ENCODE results near the gene KCTD20.
"Not testable (repeated sequence)": the region's sequence is repeated elsewhere in the genome, so short reads cannot be mapped to it uniquely, and the experiment has no call there.

Gene KCTD20

GRCh38 chr6:36442671-36443470 is at the start of gene KCTD20, which contains the start of gene PXT1:
KCTD20 (plus strand) TSS chr6:36443000; CDS start chr6:36470098, 27,098 bp downstream.
PXT1 (minus strand) TSS chr6:36442854; CDS start chr6:36426082, 16,772 bp downstream.
- peak; percentile 85 for DNase-seq

GRCh38 chr6:36399970-36400369 is 42.8 kb upstream of the KCTD20 start:
- DNase-seq, result no peak

DNA sequence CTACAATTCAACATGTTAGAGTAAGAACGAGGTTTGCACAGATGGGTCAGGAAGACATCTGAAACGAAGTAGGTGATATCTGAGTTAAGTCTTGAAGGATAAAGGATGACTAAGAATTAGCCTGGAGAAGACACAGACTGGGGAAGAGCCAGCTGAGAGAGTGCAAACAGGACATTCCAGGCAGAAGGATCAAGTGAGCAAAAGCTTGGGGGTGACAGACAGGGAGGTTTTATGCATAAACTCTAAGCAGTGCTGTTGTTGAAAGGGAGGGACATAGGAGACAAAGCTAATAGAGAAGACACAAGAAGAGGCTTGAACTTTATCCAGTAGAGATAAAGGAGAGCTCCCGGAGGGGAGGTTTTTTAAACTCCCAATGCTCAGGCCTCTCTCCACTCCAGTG is 40.3 kb upstream of the KCTD20 start:
- DNase-seq, result no peak

DNA sequence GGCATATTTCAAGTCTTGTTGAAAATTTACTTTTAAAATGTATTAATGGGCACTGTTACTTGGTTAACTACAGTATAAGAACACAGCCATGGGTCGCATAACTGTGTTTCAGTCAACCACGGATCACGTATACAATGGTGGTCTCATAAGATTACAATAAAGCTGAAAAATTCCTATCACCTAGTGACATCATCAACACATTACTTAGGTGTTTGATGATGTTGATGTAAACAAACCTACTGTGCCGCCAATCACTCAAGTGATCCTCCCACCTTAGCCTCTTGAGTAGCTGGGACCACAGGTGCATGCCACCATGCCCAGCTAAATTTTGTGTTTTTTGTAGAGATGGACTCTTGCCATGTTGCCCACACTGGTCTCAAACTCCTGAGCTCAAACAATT is 38.6 kb upstream of the KCTD20 start:
- no peak for DNase-seq

DNA sequence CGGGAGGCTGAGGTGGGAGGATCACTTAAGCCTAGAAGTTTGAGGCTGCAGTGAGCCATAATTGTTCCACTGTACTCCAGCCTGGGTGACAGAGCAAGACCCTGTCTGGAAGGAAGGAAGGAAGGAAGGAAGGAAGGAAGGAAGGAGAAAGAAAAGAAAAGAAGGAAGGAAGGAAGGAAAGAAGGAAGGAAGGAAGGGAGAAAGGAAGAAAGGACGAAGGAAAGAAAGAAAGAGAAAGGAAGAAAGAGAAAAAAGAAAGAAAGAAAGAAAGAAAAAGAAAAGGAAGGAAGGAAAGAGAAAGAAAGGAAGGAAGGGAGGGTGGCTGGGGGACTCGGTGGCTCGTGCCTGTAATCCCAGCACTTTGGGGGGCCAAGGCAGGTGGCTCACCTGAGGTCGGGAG is 33.1 kb upstream of the KCTD20 start:
- DNase-seq, result not testable (repeated sequence)

GRCh38 chr6:36413489-36414480 is 29.0 kb upstream of the KCTD20 start:
- no peak for DNase-seq

DNA sequence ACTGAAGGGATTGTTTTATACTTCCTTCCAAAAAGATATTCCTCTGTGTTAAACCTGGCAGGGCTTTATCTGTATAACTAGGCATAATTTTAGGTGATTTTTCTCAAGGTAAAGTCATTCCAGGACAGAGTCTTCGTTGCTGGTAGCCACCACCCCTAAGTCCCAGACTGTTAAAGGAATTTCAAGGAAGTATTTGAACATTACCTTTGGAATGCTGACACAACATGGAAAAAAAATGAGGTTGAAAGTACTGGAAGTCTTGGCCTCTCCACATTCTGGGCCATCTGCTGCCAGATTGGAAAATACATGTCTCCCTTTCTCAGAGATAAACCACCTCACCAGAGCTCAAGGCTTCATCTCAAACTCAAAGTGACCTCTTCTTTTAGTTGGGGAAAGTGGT is 28.3 kb upstream of the KCTD20 start:
- DNase-seq, result no peak

- DNase-seq, result no peak
Observed at GRCh38 chr6:36418558-36418957, 24.2 kb upstream of the KCTD20 start.

GRCh38 chr6:36419310-36419709 is 23.5 kb upstream of the KCTD20 start:
- DNase-seq, result no peak

DNA sequence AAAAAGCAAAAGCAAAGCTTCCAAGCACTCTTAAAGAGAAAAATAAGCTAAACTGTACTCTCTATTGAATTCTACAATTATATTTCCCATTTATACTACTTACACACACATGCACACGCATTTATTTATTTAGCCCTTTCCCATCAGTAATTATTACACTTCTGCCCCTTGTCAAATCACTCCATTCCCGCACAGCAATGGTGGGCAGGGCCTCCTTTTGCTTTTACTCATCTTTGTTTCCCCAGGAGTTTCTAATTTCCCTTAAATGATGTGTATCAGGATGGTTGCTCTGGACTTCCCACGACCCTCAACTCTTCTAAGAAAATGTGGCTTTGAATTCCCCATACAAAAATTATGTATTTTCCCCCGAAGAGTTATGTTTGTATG is 20.1 kb upstream of the KCTD20 start:
- no peak for DNase-seq

DNA sequence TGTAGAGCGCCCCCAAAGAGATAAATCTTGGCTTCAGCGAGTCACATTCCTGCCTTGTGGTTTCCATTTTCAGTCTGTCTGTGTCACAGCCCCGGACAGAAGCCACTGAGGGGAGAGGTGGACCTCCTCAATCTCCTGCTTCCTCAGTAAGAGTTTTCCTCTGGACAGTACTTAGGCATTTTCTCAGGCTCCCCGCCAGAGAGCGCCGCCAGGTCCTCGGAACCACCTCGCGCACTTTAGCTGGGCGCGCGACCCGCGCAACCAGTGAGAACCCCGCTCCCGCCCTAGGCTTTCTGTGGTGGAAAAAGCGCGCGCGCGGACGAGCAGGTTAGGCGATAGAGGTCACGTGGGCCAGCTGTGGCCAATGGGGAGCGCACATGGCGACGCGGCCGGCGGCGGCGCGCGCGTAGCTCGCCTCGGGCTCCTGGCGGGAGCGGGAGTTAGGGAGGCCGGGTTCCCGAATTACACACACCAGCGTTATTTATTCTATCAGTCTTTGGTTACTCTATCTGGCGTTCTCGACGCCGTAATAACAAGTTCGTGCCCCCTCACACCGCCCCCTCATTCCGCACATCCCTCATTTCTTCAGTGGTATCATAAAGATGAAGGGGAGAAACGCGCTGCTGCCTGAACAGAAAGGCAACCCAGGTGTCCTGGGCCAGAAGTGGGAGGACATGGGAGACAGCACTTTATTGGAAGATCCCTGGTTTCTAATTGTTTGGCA is 19.5 kb upstream of the KCTD20 start:
- peak; percentile 98 for DNase-seq

DNA sequence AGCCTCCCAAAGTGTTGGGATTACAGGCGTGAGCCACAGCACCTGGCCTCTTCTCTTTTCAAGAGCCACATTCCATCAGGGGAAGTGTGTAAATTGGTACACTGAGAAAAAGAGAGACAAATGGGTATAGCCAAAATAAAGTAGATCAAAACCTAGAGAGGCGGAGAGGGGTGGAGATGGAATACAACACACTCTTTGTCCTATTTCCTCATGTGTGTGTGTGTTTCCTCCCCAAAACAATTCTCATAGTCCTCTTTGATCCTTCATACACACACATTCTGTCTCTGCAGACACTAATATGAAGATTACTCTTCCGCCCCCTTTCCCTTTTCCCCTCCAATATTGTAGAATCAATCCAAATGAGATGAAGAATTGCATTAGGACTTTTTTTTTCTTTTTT is 16.2 kb upstream of the KCTD20 start:
- no peak for DNase-seq

DNA sequence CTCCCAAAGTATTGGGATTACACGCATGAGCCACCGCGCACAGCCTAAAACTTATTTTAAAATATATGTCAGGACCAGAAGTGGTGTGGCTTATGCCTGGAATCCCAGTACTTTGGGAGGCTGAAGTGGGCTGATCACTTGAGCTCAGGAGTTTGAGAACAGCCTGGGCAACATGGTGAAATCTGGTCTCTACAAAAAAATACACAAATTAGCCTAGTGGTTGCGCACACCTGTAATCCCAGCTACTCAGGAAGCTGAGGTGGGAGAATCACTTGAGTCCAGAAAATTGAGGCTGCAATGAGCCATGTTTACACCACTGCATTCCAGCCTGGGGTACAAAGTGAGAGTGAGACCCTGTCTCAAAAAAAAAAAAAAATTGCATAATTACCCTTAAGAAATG is 13.9 kb upstream of the KCTD20 start:
- DNase-seq, result no peak

- DNase-seq, result no peak
Observed at GRCh38 chr6:36430351-36430750, 12.4 kb upstream of the KCTD20 start.

- no peak for DNase-seq
Observed at GRCh38 chr6:36431197-36431596, 11.6 kb upstream of the KCTD20 start.

DNA sequence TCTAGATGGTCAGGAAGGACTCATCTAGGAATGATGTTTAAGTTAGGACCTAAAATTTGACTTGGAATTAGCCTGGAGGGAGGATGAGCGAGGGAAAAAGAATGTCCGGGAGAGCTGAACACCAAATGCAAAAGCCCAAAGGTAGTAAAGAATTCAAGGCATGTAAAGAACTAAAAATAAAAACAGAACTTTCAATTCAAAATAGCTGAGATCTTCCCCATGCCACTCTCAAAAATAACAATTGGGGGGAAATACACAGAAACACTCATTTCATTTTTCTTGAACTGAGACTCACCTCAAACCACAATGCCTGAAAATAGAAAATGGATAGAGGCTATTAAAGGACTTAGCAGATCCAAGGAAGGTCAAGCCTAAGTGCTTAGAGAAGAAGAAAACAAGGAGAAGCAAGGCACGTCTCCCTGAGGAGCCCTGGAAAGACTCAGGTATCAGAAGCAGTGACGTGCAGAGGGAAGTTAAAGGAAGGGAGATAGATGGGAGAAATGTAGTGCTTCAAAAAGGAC is 10.6 kb upstream of the KCTD20 start:
- no peak for DNase-seq

DNA sequence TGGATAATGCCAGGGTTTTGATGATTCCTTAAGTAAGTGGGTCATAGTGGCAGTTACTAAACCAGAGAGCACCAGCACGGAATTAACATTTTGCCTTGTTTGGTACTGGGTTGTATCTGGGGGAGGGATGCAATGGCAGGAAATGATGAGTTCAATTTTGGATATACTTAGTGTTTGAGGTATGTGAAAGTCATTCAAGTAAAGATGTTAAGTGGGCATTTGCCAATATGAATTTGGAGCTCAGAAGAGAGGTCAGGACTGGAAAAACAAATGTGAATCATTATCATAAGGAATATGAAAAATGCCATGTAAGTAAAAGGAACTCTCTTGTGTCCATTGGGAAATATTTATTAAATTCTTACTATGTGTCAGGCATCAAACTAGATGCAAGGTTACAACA is 6.3 kb upstream of the KCTD20 start:
- no peak for DNase-seq

DNA sequence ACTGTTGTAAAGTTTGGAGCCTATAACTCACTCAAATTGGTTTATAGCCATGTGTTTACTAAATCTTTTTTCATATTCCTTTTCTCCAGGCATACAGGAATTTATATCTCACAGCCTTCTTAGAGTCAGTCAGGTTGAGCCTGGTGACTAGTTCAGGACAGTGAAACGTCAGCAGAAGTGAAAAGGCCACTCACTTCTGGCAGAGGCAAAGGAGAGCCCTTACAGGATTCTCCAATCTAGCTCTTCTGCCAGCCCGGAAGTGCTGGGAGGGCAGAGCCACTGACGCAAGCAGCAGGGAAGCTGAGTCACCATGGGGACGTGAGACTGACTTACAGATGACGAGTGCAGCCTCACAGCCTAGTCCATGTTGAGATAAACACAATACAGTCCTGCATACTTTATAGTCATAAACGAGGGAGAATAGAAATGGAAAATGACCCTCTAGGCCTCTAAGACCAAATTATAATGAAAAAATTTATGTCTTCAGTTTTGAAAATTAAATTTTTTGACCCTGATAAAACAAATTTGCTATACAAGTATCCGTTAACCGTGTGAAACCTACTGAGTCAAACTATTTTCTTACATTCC is 1.4 kb upstream of the KCTD20 start:
- DNase-seq, result peak; percentile 84

DNA sequence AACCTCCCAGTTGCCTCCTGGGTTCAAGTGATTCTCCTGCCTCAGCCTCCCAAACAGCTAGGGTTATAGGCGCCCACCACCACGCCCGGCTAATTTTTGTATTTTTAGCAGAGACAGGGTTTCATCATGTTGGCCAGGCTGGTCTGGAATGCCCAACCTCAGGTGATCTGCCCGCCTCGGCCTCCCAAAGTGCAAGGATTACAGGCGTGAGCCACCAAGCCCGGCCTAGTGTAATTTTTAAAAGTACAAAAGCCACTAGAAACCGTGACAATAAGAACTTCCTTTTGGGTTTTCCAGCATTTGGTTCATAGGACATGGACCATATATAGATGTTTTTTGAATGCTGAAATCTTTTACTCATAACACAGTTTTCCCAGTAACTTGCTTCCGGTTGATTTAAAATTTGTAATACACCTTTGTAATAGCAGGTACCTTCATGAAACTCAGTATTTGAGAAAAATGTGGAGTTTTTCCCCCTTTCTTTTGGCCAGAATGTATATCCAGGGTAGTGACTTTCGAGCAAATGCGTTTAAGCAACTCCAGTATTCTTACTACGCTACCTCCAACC is 613 bp upstream of the KCTD20 start:
- DNase-seq, result no peak

DNA sequence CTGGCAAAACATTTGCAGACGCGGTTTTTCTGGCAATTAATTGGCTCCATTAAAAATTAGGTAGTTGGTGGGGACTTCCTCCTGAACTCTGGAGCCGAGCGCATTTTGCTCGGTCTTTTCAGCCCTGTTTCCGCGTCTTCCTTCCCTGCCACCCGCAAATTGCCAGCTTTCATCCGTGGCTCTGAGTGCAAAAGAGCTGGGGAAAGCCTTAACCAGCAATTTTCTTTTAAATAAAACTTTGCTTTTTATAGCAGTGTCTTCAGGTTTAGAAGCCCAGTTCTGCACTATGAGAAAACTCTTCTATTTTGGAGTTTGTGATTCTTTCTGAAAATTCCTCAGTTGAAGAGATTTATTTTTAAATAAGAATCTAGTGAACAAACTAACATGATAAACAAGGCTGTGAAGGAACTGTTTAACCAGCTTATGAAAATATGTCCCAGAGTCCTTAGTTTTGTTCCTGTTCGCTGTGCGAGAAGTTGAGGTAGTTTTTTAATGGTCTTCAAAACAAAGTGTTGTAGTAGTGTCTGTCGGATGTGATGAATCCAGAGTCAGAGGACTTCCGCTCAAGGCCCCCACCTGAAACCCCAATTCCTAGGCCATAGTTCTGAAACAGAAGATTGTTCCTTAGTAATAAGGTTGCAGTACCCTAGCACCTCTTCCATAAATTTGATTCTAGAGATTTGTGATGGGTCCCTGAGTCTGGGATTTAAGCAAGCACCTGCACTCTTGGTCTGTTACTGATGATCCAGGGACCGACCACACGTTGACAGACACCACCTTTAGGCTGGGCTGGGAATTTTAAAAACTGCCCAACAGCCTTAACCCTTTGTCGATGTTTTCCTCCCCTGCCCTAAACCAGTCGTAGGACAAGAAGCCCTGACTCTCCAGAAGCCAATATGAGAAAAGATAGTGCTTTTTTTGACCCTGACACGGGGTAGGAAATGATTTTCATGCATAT is 950 bp downstream of the KCTD20 start:
- no peak for DNase-seq

DNA sequence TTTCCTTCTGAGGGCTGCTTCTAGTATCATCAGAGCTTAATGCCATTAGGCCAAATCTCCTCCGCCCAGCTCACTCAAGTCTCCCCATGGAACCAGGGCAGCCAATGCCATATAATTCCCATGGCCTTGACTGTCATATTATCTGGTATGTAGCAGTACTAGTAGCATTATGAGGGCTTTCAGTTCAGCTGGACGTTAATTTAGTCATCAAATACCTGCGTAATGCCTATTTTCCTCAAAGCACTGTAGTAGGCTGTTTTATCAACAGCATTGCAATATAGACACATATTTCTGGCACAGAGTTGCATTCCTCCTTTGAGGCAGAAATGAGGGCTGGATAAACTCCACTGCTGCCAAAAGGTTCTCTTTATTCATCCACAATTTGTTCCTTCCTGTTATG is 1.7 kb downstream of the KCTD20 start:
- DNase-seq, result no peak

Data from activated CD8-positive, alpha-beta memory T cell treated with anti-CD3 and anti-CD28 coated beads, Interleukin-2, amount 50 U/mL, for 4 hours (primary cell).